CD4-positive, alpha-beta T cell treated with Interferon gamma for 1 hour (primary cell): ENCODE results near the gene IL5RA.

Source experiments
- DNase-seq: peaks from one replicate; pipeline ENCODE4 v3.0.0-alpha.2; 2020

IL5RA gene

GRCh38 chr3:3064297-3064696, 45.9 kb downstream of the IL5RA start:
- no peak for DNase-seq

- DNase-seq, result no peak
These were observed 50.5 kb downstream of the IL5RA start for GRCh38 chr3:3059645-3060044.

- DNase-seq, result no peak
These were observed 56.2 kb downstream of the IL5RA start for GRCh38 chr3:3053974-3054373.

- no peak for DNase-seq
These were observed 71.8 kb downstream of the IL5RA start for GRCh38 chr3:3038201-3038991.

GRCh38 chr3:3037156-3037555, 73.0 kb downstream of the IL5RA start:
- no peak for DNase-seq

GRCh38 chr3:3031326-3031725, 78.8 kb downstream of the IL5RA start:
- no peak for DNase-seq

- DNase-seq, result no peak
These were observed 82.1 kb downstream of the IL5RA start for GRCh38 chr3:3027976-3028567.

- DNase-seq, result no peak
These were observed 86.9 kb downstream of the IL5RA start for GRCh38 chr3:3023111-3023745.

- DNase-seq, result no peak
These were observed 90.0 kb downstream of the IL5RA start for GRCh38 chr3:3020209-3020608.
